Prostate gland (tissue), 2 donors: Measurements from ENCODE around the gene MZT1. TPM values are rescaled to one million over a fixed set of nuclear protein-coding genes. Genes with fewer than 3 reads are reported as not detected.

Experiments
- DNase-seq: peaks from one replicate; pipeline ENCODE4 v3.0.0-alpha.2; 2019; ENCODE audit warnings: low spot score
- H3K27ac ChIP-seq, 2 donors: fragments of 200-600 bp; sonication (generic); 2 replicates each; pipeline ENCODE4 v1.5.1; 2017 to 2019
- H3K27me3 ChIP-seq: fragments of 200-600 bp; sonication (generic); replicated peaks from 2 replicates; pipeline ENCODE4 v1.5.1; 2019; ENCODE audit not compliant: insufficient read depth
- H3K36me3 ChIP-seq, 2 donors: fragments of 200-600 bp; sonication (generic); 1 replicate in 1 of 2; 2 replicates in 1 of 2; pipeline versions ENCODE4 v1.5.1 to v1.8.1; 2017 to 2019
- H3K4me1 ChIP-seq: fragments of 200-600 bp; sonication (generic); replicated peaks from 2 replicates; pipeline ENCODE4 v1.5.1; 2019
- H3K4me3 ChIP-seq, 2 donors: fragments of 200-600 bp; sonication (generic); 2 replicates each; pipeline ENCODE4 v1.5.1; 2017 to 2019
- H3K9me3 ChIP-seq: fragments of 200-600 bp; sonication (generic); 2 replicates; pipeline ENCODE4 v1.5.1; 2017
- CTCF ChIP-seq, 4 experiments: fragments of 200-600 bp in 2 of 4; fragments of 450-650 bp in 2 of 4; sonication (generic) in 2 of 4; IDR thresholded peaks; 1 replicate in 3 of 4; 2 replicates in 1 of 4; pipeline ENCODE4 v1.5.1; 2016 to 2019; ENCODE audit warnings: antibody characterized with exemption in 4 of 4, mild to moderate bottlenecking in 2 of 4, moderate library complexity in 2 of 4
- POLR2A ChIP-seq: fragments of 450-650 bp; IDR thresholded peaks from one replicate; pipeline ENCODE4 v1.6.1; 2016; ENCODE audit warnings: antibody characterized with exemption, mild to moderate bottlenecking
- POLR2AphosphoS5 ChIP-seq: sonication (generic); formaldehyde crosslinking; IDR thresholded peaks from one replicate; pipeline ENCODE4 v1.6.1; 2017; ENCODE audit warnings: antibody characterized with exemption
- WGBS: methylation state at CpG from one replicate; pipeline ENCODE4 v1.1.5; 2018; 5-methylcytosine and 5-hydroxymethylcytosine counted together
- intact Hi-C: fragments of 100-400 bp; cut with DNase I; formaldehyde crosslinking; loops from one replicate; pipeline ENCODE4 v1.14.2; 2022
- total RNA-seq, 2 donors: library from RNA; depleted of rRNA; stranded (reverse); fragments of >200 nt; gene quantifications; one replicate each; pipeline ENCODE4 v1.1.0, GENCODE V29; 2016

Gene MZT1
- total RNA-seq, 2 donors from 2014 or later: 2.8 to 5.4 TPM

DNA sequence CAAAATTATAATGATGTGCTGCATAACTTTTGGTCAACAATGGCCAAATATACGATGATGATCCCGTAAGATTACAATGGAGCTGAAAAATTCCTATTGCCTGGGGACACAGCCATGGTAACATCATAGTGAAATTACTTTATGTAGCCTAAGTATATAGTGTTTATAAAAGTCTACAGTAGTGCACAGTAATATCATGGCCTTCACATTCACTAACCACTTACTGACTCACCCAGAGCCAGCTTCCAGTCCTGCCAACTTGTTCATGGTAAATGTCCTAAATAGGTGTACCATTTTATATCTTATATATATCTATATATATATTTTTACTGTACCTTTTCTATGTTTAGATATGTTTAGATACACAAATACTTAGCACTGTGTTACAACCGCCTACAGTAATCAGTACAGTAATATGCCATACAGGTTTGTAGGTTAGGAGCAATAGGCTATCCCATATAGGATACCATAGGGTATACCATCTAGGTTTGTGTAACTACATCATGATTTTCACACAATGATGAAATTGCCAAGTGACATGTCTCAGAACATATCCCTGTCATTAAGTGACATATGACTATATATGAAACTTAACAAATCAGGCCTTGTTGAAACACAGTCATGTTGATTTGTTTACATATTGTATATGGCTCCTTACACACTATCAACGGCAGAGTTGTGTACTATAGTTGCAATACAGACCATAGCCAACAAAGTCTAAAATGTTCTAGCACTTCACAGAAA is 30.5 kb upstream of the MZT1 start:
- H3K27me3 ChIP-seq: no peaks in the 10 kb centered on the region
- no peak for DNase-seq
- peaks cover 8 to 9% of the 10 kb centered on the region in 2 donors for H3K36me3 ChIP-seq
- H3K9me3 ChIP-seq: no peaks in the 10 kb centered on the region
- 67% methylated on average over 4 of the region's 4 CpGs for WGBS
- intact Hi-C loops: no loop called here
- TF ChIP-seq CTCF (IDR thresholded peaks at IDR 0.05) (no peak), POLR2A (no peak), POLR2AphosphoS5 (no peak)
- H3K4me3 ChIP-seq: no peak overlapping the region
- no peaks in the 10 kb centered on the region for H3K4me1 ChIP-seq
- no peak overlapping the region for H3K27ac ChIP-seq

DNA sequence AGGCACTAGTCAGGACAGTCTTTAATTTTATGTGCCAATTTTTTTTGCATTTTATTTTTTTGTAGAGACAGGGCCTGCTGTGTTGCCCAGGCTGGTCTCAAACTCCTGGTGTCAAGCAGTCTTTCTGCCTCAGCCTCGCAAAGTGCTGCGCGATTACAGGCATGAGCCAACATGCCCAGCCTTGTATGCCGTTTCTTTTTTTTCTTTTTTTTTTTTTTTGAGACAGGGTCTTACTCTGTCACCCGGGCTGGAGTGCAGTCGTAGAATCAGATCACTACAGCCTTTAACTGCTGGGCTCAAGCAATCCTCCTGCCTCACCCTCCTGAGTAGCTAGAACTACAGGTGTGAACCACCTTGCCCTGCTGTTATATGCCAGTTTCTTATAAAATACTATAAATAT is 26.7 kb upstream of the MZT1 start:
- H3K4me1 ChIP-seq: no peaks in the 10 kb centered on the region
- no peak for TF ChIP-seq POLR2AphosphoS5
- TF ChIP-seq POLR2A: no peak
- no peak for TF ChIP-seq CTCF (IDR thresholded peaks at IDR 0.05)
- intact Hi-C loops: no loop called here

DNA sequence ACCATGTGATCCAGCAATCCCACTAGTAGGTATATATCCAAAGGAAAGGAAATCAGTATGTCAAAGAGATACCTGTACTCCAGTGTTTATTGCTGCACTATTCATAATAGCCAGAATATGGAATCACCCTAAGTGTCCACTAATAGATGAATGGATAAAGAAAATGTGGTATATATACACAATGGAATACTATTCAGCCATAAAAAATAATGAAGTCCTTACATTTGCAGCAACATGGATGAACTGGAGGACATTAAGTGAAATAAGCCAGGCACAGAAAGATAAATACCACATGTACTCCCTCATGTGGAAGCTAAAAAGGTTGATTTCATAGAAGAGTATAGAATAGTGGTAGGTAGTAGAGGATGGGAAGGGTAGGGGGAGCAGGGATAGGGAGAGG is 23.8 kb upstream of the MZT1 start:
- Histone ChIP-seq H3K27ac (no peak overlapping the region), H3K27me3 (no peaks in the 10 kb centered on the region), H3K4me3 (no peak overlapping the region), H3K4me1 (no peaks in the 10 kb centered on the region), H3K36me3 (no peaks in the 10 kb centered on the region), H3K9me3 (no peaks in the 10 kb centered on the region)
- intact Hi-C loops: no loop called here
- no peak for DNase-seq
- TF ChIP-seq POLR2AphosphoS5: no peak

More for the DNA sequence above, 26.7 kb upstream of the MZT1 start:
- H3K36me3 ChIP-seq: no peaks in the 10 kb centered on the region
- H3K27ac ChIP-seq: no peak overlapping the region
- 62% methylated on average over 6 of the region's 6 CpGs for WGBS
- H3K9me3 ChIP-seq: no peaks in the 10 kb centered on the region
- H3K27me3 ChIP-seq: no peaks in the 10 kb centered on the region
- no peak overlapping the region for H3K4me3 ChIP-seq
- no peak for DNase-seq

- H3K36me3 ChIP-seq: no peaks in the 10 kb centered on the region
- no peak overlapping the region for H3K27ac ChIP-seq
- no peaks in the 10 kb centered on the region for H3K27me3 ChIP-seq
- no peaks in the 10 kb centered on the region for H3K4me1 ChIP-seq
- no peak for TF ChIP-seq POLR2AphosphoS5
- TF ChIP-seq POLR2A: no peak
- no peak for TF ChIP-seq CTCF (IDR thresholded peaks at IDR 0.05)
- H3K4me3 ChIP-seq: no peak overlapping the region
- intact Hi-C loops: no loop called here
- 90% methylated on average over 1 of the region's 1 CpG for WGBS
- no peaks in the 10 kb centered on the region for H3K9me3 ChIP-seq
- DNase-seq: no peak
These were observed 17.8 kb upstream of the MZT1 start for GRCh38 chr13:72745260-72745659.

DNA sequence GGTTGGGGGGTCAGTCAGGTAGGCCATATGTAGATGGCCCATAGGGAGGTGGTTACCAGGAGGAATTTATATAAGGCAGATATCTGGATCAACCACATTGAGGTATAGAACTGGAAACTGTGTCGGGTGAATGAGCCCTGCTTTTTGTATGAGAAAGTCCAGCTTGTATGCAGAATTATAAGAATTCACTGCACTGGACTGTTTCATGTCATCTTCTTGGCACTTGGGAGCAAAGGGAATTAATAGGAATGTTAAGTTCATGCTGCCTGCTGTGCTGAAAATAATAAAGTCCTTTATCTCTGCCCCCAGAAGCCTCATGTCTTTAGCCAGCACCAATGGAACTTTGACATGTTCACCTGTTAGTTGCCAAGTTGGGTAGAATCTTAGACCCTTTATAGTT is 12.6 kb upstream of the MZT1 start:
- TF ChIP-seq POLR2A (no peak), CTCF (IDR thresholded peaks at IDR 0.05) (no peak)
- 100% methylated on average over 1 of the region's 1 CpG for WGBS
- no peaks in the 10 kb centered on the region for H3K9me3 ChIP-seq
- no peak overlapping the region for H3K27ac ChIP-seq
- intact Hi-C loops: no loop called here
- H3K27me3 ChIP-seq: no peaks in the 10 kb centered on the region
- no peak overlapping the region for H3K4me3 ChIP-seq
- DNase-seq: no peak
- no peaks in the 10 kb centered on the region for H3K36me3 ChIP-seq
- no peaks in the 10 kb centered on the region for H3K4me1 ChIP-seq
